Mucosa of descending colon (tissue), 3 donors: ENCODE results near the gene COL24A1. TPM values are rescaled to one million over a fixed set of nuclear protein-coding genes. Genes with fewer than 3 reads are reported as not detected.

Experiments
- ATAC-seq: fragments of 200-7000 bp; cut with Tn5 transposase; one replicate; pipeline ENCODE4 v1.9.1; 2020; ENCODE audit warnings: mild to moderate bottlenecking, moderate library complexity
- DNase-seq, 3 donors: peaks; one replicate each; pipeline ENCODE4 v3.0.0-alpha.2; 2020
- H3K36me3 ChIP-seq: fragments of 200-600 bp; one replicate; pipeline ENCODE4 v1.8.0; 2021; ENCODE audit warnings: low read depth, mild to moderate bottlenecking
- H3K4me1 ChIP-seq: fragments of 200-600 bp; one replicate; pipeline ENCODE4 v1.8.0; 2021; ENCODE audit warnings: low read depth, mild to moderate bottlenecking
- H3K4me3 ChIP-seq: fragments of 200-600 bp; one replicate; pipeline ENCODE4 v1.8.0; 2021; ENCODE audit warnings: mild to moderate bottlenecking
- H3K9me3 ChIP-seq: fragments of 200-600 bp; one replicate; pipeline ENCODE4 v1.8.0; 2021; ENCODE audit warnings: mild to moderate bottlenecking
- intact Hi-C, 2 donors: fragments of 100-400 bp; cut with DNase I in 1 of 2; cut with micrococcal nuclease in 1 of 2; formaldehyde crosslinking; loops; one replicate each; pipeline versions ENCODE4 v1.11.0 to v1.11.1; 2022; cut with DNase I, micrococcal nuclease
- total RNA-seq, 3 donors: library from RNA; stranded (reverse); fragmentation: NEBNext Ultra II Directional in 2 of 3; extraction: Animal tissue kit (Norgen Biotek cat#: 25700) in 2 of 3; gene quantifications; one replicate each; pipeline versions ENCODE4 v1.2.1 to v1.2.4, GENCODE V29; 2021 to 2023
- TF ChIP-seq, protein P1 (sequence below): fragments of 200-600 bp; IDR thresholded peaks from one replicate; pipeline ENCODE4 v1.8.0; 2022; ENCODE audit warnings: antibody characterized with exemption, mild to moderate bottlenecking
- donor health status: DM: no; HTN: no; CAD: no; lungs with moderate emphysema.
- donor health status: DM: no; HTN: no; CAD: no.
- donor health status: DM: no; HTN: yes; CAD: no.

The COL24A1 gene
- total RNA-seq, 3 donors from 2014 or later: 0.41 to 6.2 (median 1.1) TPM

DNA sequence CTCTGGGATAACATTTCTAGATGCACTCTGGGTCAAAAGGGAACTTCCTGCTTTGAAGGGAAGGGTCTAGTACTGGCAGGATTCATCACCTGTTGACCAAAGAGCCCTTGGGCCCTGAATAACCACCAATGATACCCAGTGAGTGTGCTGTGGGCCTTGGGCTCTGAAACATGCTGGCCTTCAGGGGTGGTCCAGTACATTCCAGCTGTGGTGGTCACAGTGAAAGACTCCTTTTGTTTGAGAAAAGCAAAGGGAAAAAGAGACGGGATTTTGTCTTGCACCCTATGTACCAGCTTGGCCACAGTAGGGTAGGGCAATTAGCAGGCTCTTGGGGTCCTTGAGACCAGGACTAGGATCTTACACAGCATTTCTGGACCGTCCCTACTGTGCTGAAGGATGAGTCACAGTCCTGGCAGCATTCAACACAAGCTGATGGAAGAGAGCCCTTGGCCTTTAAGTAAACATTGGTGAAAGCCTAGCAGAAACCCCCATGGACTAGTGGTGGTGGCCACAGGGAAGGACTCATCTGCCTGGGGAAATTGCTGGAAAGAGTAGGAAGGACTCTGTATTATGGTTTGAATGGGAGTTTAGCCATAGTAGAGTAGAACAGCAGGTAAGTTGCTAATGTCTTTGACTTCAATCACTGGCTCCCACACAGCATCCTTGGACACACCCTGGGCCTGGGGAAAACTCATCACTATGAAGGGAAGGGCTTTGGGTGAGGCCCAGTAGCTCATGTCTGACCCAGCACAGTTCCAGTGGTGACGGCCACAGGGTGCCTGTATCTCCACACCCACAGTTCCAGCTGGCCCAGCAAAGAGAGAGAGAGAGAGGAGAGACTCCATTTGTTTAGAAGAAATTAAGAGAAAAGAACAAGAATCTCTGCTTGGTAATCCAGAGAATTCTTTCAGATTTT is 87.5 kb downstream of the COL24A1 start:
- TF ChIP-seq, protein P1, sequence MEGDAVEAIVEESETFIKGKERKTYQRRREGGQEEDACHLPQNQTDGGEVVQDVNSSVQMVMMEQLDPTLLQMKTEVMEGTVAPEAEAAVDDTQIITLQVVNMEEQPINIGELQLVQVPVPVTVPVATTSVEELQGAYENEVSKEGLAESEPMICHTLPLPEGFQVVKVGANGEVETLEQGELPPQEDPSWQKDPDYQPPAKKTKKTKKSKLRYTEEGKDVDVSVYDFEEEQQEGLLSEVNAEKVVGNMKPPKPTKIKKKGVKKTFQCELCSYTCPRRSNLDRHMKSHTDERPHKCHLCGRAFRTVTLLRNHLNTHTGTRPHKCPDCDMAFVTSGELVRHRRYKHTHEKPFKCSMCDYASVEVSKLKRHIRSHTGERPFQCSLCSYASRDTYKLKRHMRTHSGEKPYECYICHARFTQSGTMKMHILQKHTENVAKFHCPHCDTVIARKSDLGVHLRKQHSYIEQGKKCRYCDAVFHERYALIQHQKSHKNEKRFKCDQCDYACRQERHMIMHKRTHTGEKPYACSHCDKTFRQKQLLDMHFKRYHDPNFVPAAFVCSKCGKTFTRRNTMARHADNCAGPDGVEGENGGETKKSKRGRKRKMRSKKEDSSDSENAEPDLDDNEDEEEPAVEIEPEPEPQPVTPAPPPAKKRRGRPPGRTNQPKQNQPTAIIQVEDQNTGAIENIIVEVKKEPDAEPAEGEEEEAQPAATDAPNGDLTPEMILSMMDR: no peak
- no peak for ATAC-seq
- intact Hi-C loops: no loop called here

DNA sequence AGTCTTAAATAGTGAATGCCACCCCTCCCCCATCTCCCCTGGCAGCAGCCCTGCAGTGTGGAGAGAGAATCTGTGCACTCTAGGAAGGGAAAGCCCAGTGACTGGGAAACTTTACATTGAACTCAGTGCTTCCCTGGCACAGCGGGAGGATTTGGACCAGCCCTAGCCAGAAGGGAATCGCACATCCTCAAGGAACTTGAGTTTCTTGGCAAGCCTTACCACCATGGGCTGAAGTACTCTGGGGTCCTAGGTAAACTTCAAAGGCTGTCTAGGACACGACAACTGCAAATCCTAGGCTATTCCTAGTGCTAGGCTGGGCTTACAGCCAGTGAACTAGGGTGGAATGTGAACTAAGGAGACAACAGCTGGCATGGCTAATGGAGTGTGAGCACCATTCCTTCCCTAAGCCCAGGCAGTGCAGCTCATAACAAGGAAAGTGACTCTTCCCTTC is 88.3 kb downstream of the COL24A1 start:
- intact Hi-C loops: no loop called here
- DNase-seq (no peak), ATAC-seq (no peak)
- no peak overlapping the region for H3K4me3 ChIP-seq
- H3K9me3 ChIP-seq: no peaks in the 10 kb centered on the region
- TF ChIP-seq, protein P1: no peak
- H3K36me3 ChIP-seq: no peaks in the 10 kb centered on the region
- H3K4me1 ChIP-seq: no peaks in the 10 kb centered on the region

More for the DNA sequence above, 87.5 kb downstream of the COL24A1 start:
- DNase-seq: no peak
- H3K4me1 ChIP-seq: no peaks in the 10 kb centered on the region
- H3K36me3 ChIP-seq: no peaks in the 10 kb centered on the region
- no peak overlapping the region for H3K4me3 ChIP-seq
- no peaks in the 10 kb centered on the region for H3K9me3 ChIP-seq

DNA sequence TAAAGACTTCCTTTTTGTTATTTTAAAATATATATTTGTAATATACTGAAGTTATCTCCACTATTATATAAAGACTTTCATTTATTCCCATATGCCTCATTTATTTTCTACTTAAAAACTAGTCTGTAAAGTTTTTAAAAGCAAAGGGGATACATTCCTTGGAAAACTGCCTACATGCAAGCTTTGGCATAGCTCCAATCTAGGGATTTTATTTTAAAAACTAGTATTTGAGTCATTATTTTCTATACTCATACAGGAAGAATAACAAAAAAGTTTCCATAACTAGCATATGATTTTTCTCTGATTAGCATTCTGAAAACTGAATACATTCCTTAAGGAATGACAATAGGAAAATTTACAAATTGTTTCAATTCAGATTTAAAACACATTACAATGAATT is 88.9 kb downstream of the COL24A1 start:
- Histone ChIP-seq H3K36me3 (no peaks in the 10 kb centered on the region), H3K4me1 (no peaks in the 10 kb centered on the region), H3K4me3 (no peak overlapping the region), H3K9me3 (no peaks in the 10 kb centered on the region)
- intact Hi-C loops: no loop called here
- DNase-seq: no peak
- ATAC-seq: no peak
- TF ChIP-seq, protein P1: no peak

DNA sequence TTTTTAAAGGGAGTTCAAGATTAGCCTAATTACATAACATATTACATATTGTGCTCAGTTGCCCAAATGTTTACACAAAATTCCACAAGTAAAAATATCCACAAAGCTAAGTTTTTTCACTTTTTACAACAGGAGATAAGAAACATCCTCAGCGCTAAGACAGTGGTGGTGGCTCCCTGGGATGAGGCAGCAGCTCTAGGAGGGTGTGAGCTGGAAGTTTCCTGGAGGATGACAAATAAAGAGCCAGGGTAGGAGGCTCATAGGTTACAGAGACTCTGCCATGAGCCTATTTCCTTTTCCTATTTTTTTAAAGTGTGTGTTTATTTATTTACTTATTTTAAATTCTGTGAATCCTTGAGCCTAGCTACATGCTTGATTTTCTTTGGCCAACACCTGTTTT is 91.7 kb downstream of the COL24A1 start:
- ATAC-seq (no peak), DNase-seq (no peak)
- TF ChIP-seq, protein P1: no peak
- Histone ChIP-seq H3K4me3 (no peak overlapping the region), H3K9me3 (no peaks in the 10 kb centered on the region), H3K36me3 (no peaks in the 10 kb centered on the region), H3K4me1 (no peaks in the 10 kb centered on the region)
- intact Hi-C loops: no loop called here

DNA sequence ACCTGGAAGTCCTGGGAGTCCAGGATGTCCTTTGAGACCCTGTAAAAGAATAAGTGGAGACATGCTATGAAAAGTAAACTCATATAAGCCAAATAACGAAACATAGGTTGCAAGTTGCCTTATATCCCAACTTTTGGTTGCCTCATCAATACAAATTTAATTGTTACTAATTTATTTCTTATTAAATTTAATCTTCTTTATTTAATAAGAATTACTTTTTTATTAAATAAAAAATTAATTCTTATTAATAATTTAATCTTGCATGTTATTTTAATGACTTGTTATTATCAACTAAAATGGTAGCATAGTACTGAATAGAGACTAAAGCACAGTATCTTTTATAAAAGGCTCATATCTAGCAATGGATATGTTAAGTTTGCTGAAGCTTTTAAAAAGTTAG is 92.9 kb downstream of the COL24A1 start:
- ATAC-seq (no peak), DNase-seq (no peak)
- intact Hi-C loops: no loop called here
- Histone ChIP-seq H3K36me3 (no peaks in the 10 kb centered on the region), H3K4me3 (no peak overlapping the region), H3K4me1 (no peaks in the 10 kb centered on the region), H3K9me3 (no peaks in the 10 kb centered on the region)
- TF ChIP-seq, protein P1: no peak
